Endothelial cell of umbilical vein (primary cell): ENCODE data around the gene URAD.

Experiments
- EZH2 ChIP-seq: IDR thresholded peaks from 2 replicates; pipeline ENCODE4 v1.6.1; 2012; ENCODE audit warnings: borderline replicate concordance, low read depth, mild to moderate bottlenecking, moderate library complexity, low read length, inconsistent platforms; ENCODE audit not compliant: severe bottlenecking
- GATA2 ChIP-seq: IDR thresholded peaks from 2 replicates; pipeline ENCODE4 v1.7.0; 2011; ENCODE audit warnings: low read depth, mild to moderate bottlenecking, moderate library complexity, mixed read lengths, low read length; ENCODE audit not compliant: insufficient read length, insufficient read depth
- POLR2A ChIP-seq: IDR thresholded peaks from 2 replicates; pipeline ENCODE4 v1.6.1; 2012; ENCODE audit warnings: low read depth, mild to moderate bottlenecking, control low read depth, low read length
- POLR2AphosphoS5 ChIP-seq: IDR thresholded peaks from 2 replicates; pipeline ENCODE4 v1.6.1; 2012; ENCODE audit warnings: low read depth, mild to moderate bottlenecking, control low read depth, low read length, moderate library complexity; ENCODE audit not compliant: insufficient read depth
- TF ChIP-seq, protein P1 (sequence below), 2 donors: IDR thresholded peaks; 1 replicate in 1 of 2; 2 replicates in 1 of 2; pipeline ENCODE4 v1.5.1; 2011; ENCODE audit warnings: low read length in 2 of 2, mild to moderate bottlenecking in 2 of 2, moderate library complexity in 2 of 2, control low read depth in 1 of 2, inconsistent platforms in 1 of 2, low read depth in 1 of 2; ENCODE audit not compliant: insufficient read depth in 1 of 2; ENCODE audit errors: extremely low read depth in 1 of 2
- TF ChIP-seq, protein P2 (sequence below): IDR thresholded peaks from 2 replicates; pipeline ENCODE4 v1.6.1; 2011; ENCODE audit not compliant: insufficient read depth, insufficient read length

DNA sequence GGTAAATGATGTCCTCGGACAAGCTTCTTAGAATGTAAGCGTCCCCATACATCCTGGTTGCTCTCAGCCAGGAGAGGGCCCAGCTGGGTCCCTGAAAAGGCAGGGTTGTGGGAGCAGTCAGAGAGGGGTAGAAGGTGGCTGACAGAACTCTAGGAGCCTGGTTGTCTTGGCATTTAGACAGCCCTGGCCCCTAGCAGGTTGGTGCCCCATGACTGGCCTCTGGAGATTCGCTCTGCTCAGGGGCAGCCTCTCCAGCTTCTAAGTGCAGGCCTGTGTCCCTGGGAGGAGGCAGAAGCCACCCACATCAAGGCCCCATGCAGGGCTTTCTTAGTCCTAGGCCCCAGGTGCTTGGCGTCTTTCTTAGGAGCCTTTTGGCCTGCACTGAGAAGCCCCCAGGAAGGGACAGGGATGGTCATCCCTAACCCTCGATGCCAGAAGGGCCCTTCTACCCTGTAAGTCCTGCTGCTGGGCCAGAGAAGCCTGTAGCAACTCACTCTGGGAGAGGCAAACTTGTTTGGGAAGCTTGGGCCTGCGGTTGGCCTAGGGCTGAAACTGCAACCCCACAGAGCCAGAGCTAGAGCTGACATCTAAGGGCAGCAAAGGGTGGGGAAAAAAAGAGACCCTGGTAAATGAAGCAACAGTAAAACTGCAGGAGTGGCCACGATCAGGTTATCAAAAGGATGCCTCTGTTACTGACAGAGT lies 16.6 kb downstream of the URAD start:
- TF ChIP-seq, protein P1, sequence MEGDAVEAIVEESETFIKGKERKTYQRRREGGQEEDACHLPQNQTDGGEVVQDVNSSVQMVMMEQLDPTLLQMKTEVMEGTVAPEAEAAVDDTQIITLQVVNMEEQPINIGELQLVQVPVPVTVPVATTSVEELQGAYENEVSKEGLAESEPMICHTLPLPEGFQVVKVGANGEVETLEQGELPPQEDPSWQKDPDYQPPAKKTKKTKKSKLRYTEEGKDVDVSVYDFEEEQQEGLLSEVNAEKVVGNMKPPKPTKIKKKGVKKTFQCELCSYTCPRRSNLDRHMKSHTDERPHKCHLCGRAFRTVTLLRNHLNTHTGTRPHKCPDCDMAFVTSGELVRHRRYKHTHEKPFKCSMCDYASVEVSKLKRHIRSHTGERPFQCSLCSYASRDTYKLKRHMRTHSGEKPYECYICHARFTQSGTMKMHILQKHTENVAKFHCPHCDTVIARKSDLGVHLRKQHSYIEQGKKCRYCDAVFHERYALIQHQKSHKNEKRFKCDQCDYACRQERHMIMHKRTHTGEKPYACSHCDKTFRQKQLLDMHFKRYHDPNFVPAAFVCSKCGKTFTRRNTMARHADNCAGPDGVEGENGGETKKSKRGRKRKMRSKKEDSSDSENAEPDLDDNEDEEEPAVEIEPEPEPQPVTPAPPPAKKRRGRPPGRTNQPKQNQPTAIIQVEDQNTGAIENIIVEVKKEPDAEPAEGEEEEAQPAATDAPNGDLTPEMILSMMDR (IDR thresholded peaks at IDR 0.05; ENCODE audit: extremely low read depth in 1 of 2, insufficient read depth in 1 of 2, low read depth in 1 of 2, low read length in 2 of 2): no peak
- TF ChIP-seq POLR2A (no peak), GATA2 (no peak), EZH2 (no peak), POLR2AphosphoS5 (no peak)
- TF ChIP-seq, protein P2, sequence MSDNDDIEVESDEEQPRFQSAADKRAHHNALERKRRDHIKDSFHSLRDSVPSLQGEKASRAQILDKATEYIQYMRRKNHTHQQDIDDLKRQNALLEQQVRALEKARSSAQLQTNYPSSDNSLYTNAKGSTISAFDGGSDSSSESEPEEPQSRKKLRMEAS: no peak
